Uterus (tissue), 2 donors: ENCODE measurements around the gene FAM50A.

Experiments used
- POLR2A ChIP-seq, 2 donors: fragments of 450-650 bp; IDR thresholded peaks; one replicate each; pipeline ENCODE4 v1.6.1; 2016; ENCODE audit warnings: antibody characterized with exemption in 2 of 2, mild to moderate bottlenecking in 1 of 2, moderate library complexity in 1 of 2
- TF ChIP-seq, protein P1 (sequence below), 4 experiments: fragments of 200-600 bp in 2 of 4; fragments of 450-650 bp in 2 of 4; sonication (generic) in 2 of 4; IDR thresholded peaks; one replicate each; pipeline ENCODE4 v1.5.1; 2016 to 2019; ENCODE audit warnings: antibody characterized with exemption in 4 of 4, mild to moderate bottlenecking in 2 of 4, moderate library complexity in 1 of 4

DNA sequence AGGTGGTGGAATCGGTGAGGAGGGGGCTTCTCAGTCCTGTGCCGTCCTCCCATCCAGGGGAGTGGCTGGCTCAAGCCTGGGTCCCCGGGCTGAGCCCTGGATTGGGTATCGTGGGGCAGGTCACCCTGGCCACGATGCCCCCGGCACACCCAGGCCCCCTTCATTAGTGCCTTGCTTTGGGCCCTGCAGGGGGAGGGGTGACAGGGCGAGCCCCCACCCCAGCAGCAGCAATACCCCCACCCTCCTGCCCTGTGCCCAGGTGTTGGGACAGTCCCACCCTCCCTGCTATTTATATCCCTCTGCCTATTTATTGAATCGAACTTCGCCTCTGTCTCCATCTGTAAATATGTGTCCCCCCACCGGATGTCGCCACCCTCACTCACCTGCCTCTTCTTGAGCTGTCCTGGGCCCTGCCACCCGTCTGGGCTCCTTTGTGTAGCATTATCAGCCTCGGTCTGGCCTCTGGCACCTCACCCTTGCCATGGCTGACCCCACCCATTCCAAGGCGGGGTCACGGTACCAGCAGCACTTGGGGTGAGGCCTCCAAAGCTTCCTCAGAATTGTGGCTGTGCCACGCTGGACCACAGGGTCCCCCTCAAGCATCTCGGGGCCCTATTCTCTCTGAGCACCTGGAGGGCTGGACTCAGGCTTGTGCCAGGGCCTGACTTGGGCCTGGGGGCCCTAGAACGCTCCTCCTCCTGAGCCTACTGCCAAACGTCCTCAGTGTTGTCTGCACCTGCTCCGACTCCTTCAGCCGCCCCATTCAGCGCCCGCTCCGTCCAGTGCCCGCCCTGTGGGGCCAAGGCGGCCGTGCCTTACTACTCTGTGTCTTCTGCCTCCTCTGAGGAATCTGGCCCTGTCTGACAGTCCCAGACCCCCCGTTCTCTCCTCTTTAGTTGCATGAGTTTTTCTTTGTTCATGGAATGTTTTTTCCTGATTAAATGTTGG, 29.0 kb downstream of the FAM50A start:
- TF ChIP-seq, protein P1, sequence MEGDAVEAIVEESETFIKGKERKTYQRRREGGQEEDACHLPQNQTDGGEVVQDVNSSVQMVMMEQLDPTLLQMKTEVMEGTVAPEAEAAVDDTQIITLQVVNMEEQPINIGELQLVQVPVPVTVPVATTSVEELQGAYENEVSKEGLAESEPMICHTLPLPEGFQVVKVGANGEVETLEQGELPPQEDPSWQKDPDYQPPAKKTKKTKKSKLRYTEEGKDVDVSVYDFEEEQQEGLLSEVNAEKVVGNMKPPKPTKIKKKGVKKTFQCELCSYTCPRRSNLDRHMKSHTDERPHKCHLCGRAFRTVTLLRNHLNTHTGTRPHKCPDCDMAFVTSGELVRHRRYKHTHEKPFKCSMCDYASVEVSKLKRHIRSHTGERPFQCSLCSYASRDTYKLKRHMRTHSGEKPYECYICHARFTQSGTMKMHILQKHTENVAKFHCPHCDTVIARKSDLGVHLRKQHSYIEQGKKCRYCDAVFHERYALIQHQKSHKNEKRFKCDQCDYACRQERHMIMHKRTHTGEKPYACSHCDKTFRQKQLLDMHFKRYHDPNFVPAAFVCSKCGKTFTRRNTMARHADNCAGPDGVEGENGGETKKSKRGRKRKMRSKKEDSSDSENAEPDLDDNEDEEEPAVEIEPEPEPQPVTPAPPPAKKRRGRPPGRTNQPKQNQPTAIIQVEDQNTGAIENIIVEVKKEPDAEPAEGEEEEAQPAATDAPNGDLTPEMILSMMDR (IDR thresholded peaks at IDR 0.05), result no peak
- TF ChIP-seq POLR2A (IDR thresholded peaks at IDR 0.05), result no peak
